H9 (cell line): ENCODE results near the gene UGT1A5. TPM values are rescaled to one million over a fixed set of nuclear protein-coding genes. Genes with fewer than 3 reads are reported as not detected.

ENCODE experiments used
- DNase-seq: peaks from one replicate; pipeline ENCODE4 v3.0.0-alpha.2; 2017
- H2AFZ ChIP-seq: one replicate; pipeline ENCODE4 v1.6.1; 2013; ENCODE audit warnings: mild to moderate bottlenecking, low read length, control low read depth, moderate library complexity
- H2AK5ac ChIP-seq: 2 replicates; pipeline ENCODE4 v1.6.1; 2013; ENCODE audit warnings: low read length, control low read depth, mixed read lengths; ENCODE audit not compliant: insufficient read length
- H2BK120ac ChIP-seq: one replicate; pipeline ENCODE4 v1.6.1; 2013; ENCODE audit warnings: low read depth, mild to moderate bottlenecking, low read length, control low read depth, inconsistent platforms; ENCODE audit not compliant: poor library complexity, severe bottlenecking
- H2BK12ac ChIP-seq: 2 replicates; pipeline ENCODE4 v1.6.1; 2013; ENCODE audit warnings: low read length, control low read depth, mixed read lengths, low read depth; ENCODE audit not compliant: insufficient read length
- H2BK15ac ChIP-seq: 2 replicates; pipeline ENCODE4 v1.6.1; 2013; ENCODE audit warnings: low read depth, low read length, control low read depth
- H2BK20ac ChIP-seq: one replicate; pipeline ENCODE4 v1.6.1; 2013; ENCODE audit warnings: low read depth, mild to moderate bottlenecking, low read length, control low read depth, inconsistent platforms; ENCODE audit not compliant: poor library complexity, severe bottlenecking
- H2BK5ac ChIP-seq: 2 replicates; pipeline ENCODE4 v1.6.1; 2013; ENCODE audit warnings: low read length, control low read depth, mixed read lengths; ENCODE audit not compliant: insufficient read length
- H3K14ac ChIP-seq: 2 replicates; pipeline ENCODE4 v1.6.1; 2013; ENCODE audit warnings: low read length, control low read depth; ENCODE audit not compliant: insufficient read depth
- H3K18ac ChIP-seq: 2 replicates; pipeline ENCODE4 v1.6.1; 2013; ENCODE audit warnings: low read depth, mild to moderate bottlenecking, mixed read lengths, low read length, control low read depth; ENCODE audit not compliant: insufficient read length
- H3K23ac ChIP-seq: 2 replicates; pipeline ENCODE4 v1.6.1; 2013; ENCODE audit warnings: low read length, control low read depth, mixed read lengths, low read depth; ENCODE audit not compliant: insufficient read length
- H3K23me2 ChIP-seq: 2 replicates; pipeline ENCODE4 v1.6.1; 2013; ENCODE audit warnings: low read depth, mild to moderate bottlenecking, mixed read lengths, low read length, control low read depth; ENCODE audit not compliant: insufficient read length, poor library complexity, severe bottlenecking
- H3K27ac ChIP-seq: 2 replicates; pipeline ENCODE4 v1.5.1; 2013; ENCODE audit warnings: low read length, control low read depth, mixed read lengths, low read depth; ENCODE audit not compliant: insufficient read length
- H3K27me3 ChIP-seq: 2 replicates; pipeline ENCODE4 v1.6.1; 2013; ENCODE audit warnings: low read length, control low read depth, inconsistent platforms; ENCODE audit not compliant: insufficient read depth
- H3K4ac ChIP-seq: 2 replicates; pipeline ENCODE4 v1.6.1; 2013; ENCODE audit warnings: low read depth, mild to moderate bottlenecking, control low read depth, inconsistent platforms, low read length, moderate library complexity
- H3K4me1 ChIP-seq: 2 replicates; pipeline ENCODE4 v1.6.1; 2013; ENCODE audit warnings: low read length, control low read depth, inconsistent platforms; ENCODE audit not compliant: insufficient read depth
- H3K4me2 ChIP-seq: 2 replicates; pipeline ENCODE4 v1.6.1; 2013; ENCODE audit warnings: low read length, control low read depth, mixed read lengths; ENCODE audit not compliant: insufficient read length, insufficient read depth
- H3K56ac ChIP-seq: 2 replicates; pipeline ENCODE4 v1.6.1; 2013; ENCODE audit warnings: low read depth, mild to moderate bottlenecking, mixed read lengths, low read length, control low read depth; ENCODE audit not compliant: insufficient read length
- H3K79me1 ChIP-seq: 2 replicates; pipeline ENCODE4 v1.6.1; 2013; ENCODE audit warnings: low read depth, mild to moderate bottlenecking, moderate library complexity, low read length, control low read depth, inconsistent platforms; ENCODE audit not compliant: insufficient read depth, poor library complexity, severe bottlenecking
- H3K79me2 ChIP-seq: 2 replicates; pipeline ENCODE4 v1.6.1; 2013; ENCODE audit warnings: low read length, control low read depth, inconsistent platforms; ENCODE audit not compliant: insufficient read depth
- H3K9ac ChIP-seq: 2 replicates; pipeline ENCODE4 v1.6.1; 2013; ENCODE audit warnings: low read length, control low read depth, mixed read lengths; ENCODE audit not compliant: insufficient read length; ENCODE audit errors: extremely low read depth
- H3K9me3 ChIP-seq: one replicate; pipeline ENCODE4 v1.6.1; 2013; ENCODE audit warnings: low read depth, low read length, inconsistent platforms; ENCODE audit not compliant: control insufficient read depth
- H3T11ph ChIP-seq: one replicate; pipeline ENCODE4 v1.6.1; 2013; ENCODE audit warnings: mild to moderate bottlenecking, low read length, control low read depth, inconsistent platforms
- H4K20me1 ChIP-seq: one replicate; pipeline ENCODE4 v1.6.1; 2013; ENCODE audit not compliant: control insufficient read depth, insufficient read length, insufficient read depth
- H4K5ac ChIP-seq: 2 replicates; pipeline ENCODE4 v1.6.1; 2013; ENCODE audit warnings: low read depth, mild to moderate bottlenecking, mixed read lengths, low read length, control low read depth; ENCODE audit not compliant: insufficient read length
- H4K8ac ChIP-seq: replicated peaks from 2 replicates; pipeline ENCODE4 v1.6.1; 2013; ENCODE audit warnings: low read length, control low read depth, mixed read lengths, low read depth; ENCODE audit not compliant: insufficient read length
- H4K91ac ChIP-seq: 2 replicates; pipeline ENCODE4 v1.6.1; 2013; ENCODE audit warnings: low read depth, mild to moderate bottlenecking, moderate library complexity, mixed read lengths, low read length, control low read depth; ENCODE audit not compliant: insufficient read length
- H3K27ac Mint-ChIP-seq, 3 experiments: 2 replicates in 2 of 3; 3 replicates in 1 of 3; pipeline ENCODE4 v1.8.0; 2020 to 2021; ENCODE audit warnings: mixed read lengths in 3 of 3, mild to moderate bottlenecking in 1 of 3, moderate library complexity in 1 of 3
- H3K27me3 Mint-ChIP-seq: 2 replicates; pipeline ENCODE4 v1.8.0; 2021; ENCODE audit warnings: low read depth, mild to moderate bottlenecking, moderate library complexity, mixed read lengths
- H3K36me3 Mint-ChIP-seq, 3 experiments: 2 replicates in 2 of 3; 3 replicates in 1 of 3; pipeline ENCODE4 v1.8.0; 2020 to 2021; ENCODE audit warnings: low read depth in 3 of 3, mixed read lengths in 3 of 3; ENCODE audit not compliant: insufficient read depth in 1 of 3
- H3K4me1 Mint-ChIP-seq, 2 experiments: 2 replicates each; pipeline ENCODE4 v1.8.0; 2020; ENCODE audit warnings: mixed read lengths in 2 of 2
- H3K4me3 Mint-ChIP-seq, 2 experiments: 2 replicates in 1 of 2; 3 replicates in 1 of 2; pipeline ENCODE4 v1.8.0; 2020 to 2021; ENCODE audit warnings: mild to moderate bottlenecking in 2 of 2, mixed read lengths in 2 of 2, moderate library complexity in 1 of 2
- H3K9me3 Mint-ChIP-seq, 2 experiments: 2 replicates in 1 of 2; 3 replicates in 1 of 2; pipeline ENCODE4 v1.8.0; 2020; ENCODE audit warnings: mild to moderate bottlenecking in 2 of 2, mixed read lengths in 2 of 2, moderate library complexity in 1 of 2
- WGBS: extraction: QIAGEN DNeasy Blood & Tissue Kit; methylation state at CpG from one replicate; pipeline ENCODE4 v1.1.7; 2013; ENCODE audit warnings: missing lambda C conversion rate, low lambda C conversion rate, mixed read lengths; ENCODE audit not compliant: insufficient read length; ENCODE audit errors: extremely low coverage; 5-methylcytosine and 5-hydroxymethylcytosine counted together
- total RNA-seq: library from RNA; stranded (reverse); gene quantifications from 2 replicates; pipeline ENCODE4 v1.2.1, GENCODE V29; 2021
- TF ChIP-seq, protein P1 (sequence below): fragments of 200-600 bp; sonication (generic); conservative IDR thresholded peaks from 3 replicates; pipeline ENCODE4 v1.8.0; 2021; ENCODE audit warnings: antibody characterized with exemption, mild to moderate bottlenecking

The UGT1A5 gene
- total RNA-seq, 1 experiment from 2014 or later: not detected

DNA sequence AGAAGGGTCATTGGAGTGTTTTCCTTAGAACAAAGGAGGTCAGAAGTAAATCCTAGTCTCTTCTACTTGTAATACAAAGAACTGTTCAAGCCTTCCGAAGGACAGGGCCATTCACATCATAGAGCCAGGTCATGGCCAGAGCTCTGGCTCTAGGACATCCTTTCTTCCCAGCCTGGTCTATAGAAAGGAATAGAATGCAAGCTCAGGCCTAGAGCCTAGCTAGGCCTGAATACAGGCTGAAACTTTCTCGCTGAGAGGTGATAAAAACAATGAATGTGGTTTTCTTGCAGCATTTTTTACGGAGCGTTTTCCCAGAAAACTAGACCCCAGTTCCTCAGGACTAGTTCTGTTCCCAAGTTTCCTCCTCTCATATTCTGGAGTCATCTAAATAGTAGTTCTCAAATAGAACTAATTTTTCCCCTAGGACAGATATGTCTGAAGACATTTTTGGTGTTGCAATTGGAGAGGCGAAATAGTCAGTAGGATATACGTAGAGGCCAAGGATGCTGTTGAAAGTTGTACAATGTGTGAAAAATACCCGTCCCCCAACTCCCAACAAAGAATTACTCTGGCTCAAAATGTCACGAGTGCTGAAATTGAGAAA is 13.2 kb upstream of the UGT1A5 start:
- no peak overlapping the region for H3K14ac ChIP-seq
- H3K56ac ChIP-seq: no peak overlapping the region
- H3K18ac ChIP-seq: no peak overlapping the region
- no peaks in the 10 kb centered on the region for H3K27me3 Mint-ChIP-seq
- TF ChIP-seq, protein P1, sequence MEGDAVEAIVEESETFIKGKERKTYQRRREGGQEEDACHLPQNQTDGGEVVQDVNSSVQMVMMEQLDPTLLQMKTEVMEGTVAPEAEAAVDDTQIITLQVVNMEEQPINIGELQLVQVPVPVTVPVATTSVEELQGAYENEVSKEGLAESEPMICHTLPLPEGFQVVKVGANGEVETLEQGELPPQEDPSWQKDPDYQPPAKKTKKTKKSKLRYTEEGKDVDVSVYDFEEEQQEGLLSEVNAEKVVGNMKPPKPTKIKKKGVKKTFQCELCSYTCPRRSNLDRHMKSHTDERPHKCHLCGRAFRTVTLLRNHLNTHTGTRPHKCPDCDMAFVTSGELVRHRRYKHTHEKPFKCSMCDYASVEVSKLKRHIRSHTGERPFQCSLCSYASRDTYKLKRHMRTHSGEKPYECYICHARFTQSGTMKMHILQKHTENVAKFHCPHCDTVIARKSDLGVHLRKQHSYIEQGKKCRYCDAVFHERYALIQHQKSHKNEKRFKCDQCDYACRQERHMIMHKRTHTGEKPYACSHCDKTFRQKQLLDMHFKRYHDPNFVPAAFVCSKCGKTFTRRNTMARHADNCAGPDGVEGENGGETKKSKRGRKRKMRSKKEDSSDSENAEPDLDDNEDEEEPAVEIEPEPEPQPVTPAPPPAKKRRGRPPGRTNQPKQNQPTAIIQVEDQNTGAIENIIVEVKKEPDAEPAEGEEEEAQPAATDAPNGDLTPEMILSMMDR: no peak
- peak overlapping the region in 2 of 3 experiments; percentile 88 to 92; a peak in 4 of 7 replicates for H3K27ac Mint-ChIP-seq
- no peak overlapping the region for H2AFZ ChIP-seq
- H3K4ac ChIP-seq: no peak overlapping the region
- peaks cover 0 to 10% (median 1%) of the 10 kb centered on the region in 3 experiments; a peak in 3 of 7 replicates for H3K36me3 Mint-ChIP-seq
- H3K23ac ChIP-seq: no peak overlapping the region
- H2AK5ac ChIP-seq: no peak overlapping the region
- H2BK15ac ChIP-seq: 0 out of 2 replicates have a peak overlapping the region, but pooled peaks have one; percentile 31
- H4K91ac ChIP-seq: no peak overlapping the region
- no peak overlapping the region for H4K8ac ChIP-seq
- no peak overlapping the region for H4K5ac ChIP-seq
- no peak for DNase-seq
- no peaks in the 10 kb centered on the region for H3K79me2 ChIP-seq
- H3K23me2 ChIP-seq: no peaks in the 10 kb centered on the region
- H3T11ph ChIP-seq: no peak overlapping the region
- H3K9ac ChIP-seq: no peak overlapping the region
- no peaks in the 10 kb centered on the region for H3K4me1 ChIP-seq
- H2BK12ac ChIP-seq: no peak overlapping the region
- peaks cover 14 to 20% of the 10 kb centered on the region in 2 experiments for H3K4me1 Mint-ChIP-seq
- H3K9me3 ChIP-seq: no peaks in the 10 kb centered on the region
- no peaks in the 10 kb centered on the region for H4K20me1 ChIP-seq
- no peak overlapping the region for H3K4me3 Mint-ChIP-seq
- no peaks in the 10 kb centered on the region for H3K27me3 ChIP-seq
- no peak overlapping the region for H2BK20ac ChIP-seq
- H3K4me2 ChIP-seq: no peak overlapping the region
- no CpG with 5 or more reads among the region's 8 CpGs for WGBS
- no peaks in the 10 kb centered on the region for H3K79me1 ChIP-seq
- no peak overlapping the region for H2BK5ac ChIP-seq
- no peak overlapping the region for H3K27ac ChIP-seq
- H2BK120ac ChIP-seq: no peak overlapping the region
- peaks cover 4 to 11% of the 10 kb centered on the region in 2 experiments; a peak in 3 of 5 replicates for H3K9me3 Mint-ChIP-seq
